Neural cell (in vitro differentiated cells): ENCODE results near the gene SLC6A17. TPM values are rescaled to one million over a fixed set of nuclear protein-coding genes. Genes with fewer than 3 reads are reported as not detected.

ENCODE experiments used
- H2AFZ ChIP-seq: fragments of 200-600, 300-800 bp; sonication (generic), shearing (Covaris generic); 2 replicates; pipeline ENCODE4 v1.6.0; 2014; ENCODE audit warnings: low read depth, mild to moderate bottlenecking, antibody characterized with exemption, low read length, moderate library complexity
- H3F3A ChIP-seq: fragments of 200-600 bp; shearing (Covaris generic); 2 replicates; pipeline ENCODE4 v1.6.1; 2016; ENCODE audit warnings: mild to moderate bottlenecking, moderate library complexity, mixed read lengths, antibody characterized with exemption, low read length; ENCODE audit not compliant: insufficient read depth, poor library complexity, severe bottlenecking
- H3K27ac ChIP-seq: fragments of 200-600, 300-800 bp; sonication (generic), shearing (Covaris generic); 2 replicates; pipeline ENCODE4 v1.5.1; 2014; ENCODE audit warnings: mild to moderate bottlenecking, low read length, moderate library complexity
- H3K27me3 ChIP-seq: fragments of 300-800, 200-600 bp; sonication (generic), shearing (Covaris generic); 2 replicates; pipeline ENCODE4 v1.6.0; 2014; ENCODE audit warnings: mild to moderate bottlenecking, low read depth, low read length, moderate library complexity; ENCODE audit not compliant: insufficient read depth
- H3K36me3 ChIP-seq: fragments of 300-800, 200-600 bp; sonication (generic), shearing (Covaris generic); 2 replicates; pipeline ENCODE4 v1.5.1; 2014; ENCODE audit warnings: mild to moderate bottlenecking, antibody characterized with exemption, low read length, moderate library complexity; ENCODE audit not compliant: insufficient read depth
- H3K4me2 ChIP-seq: fragments of 300-800, 200-600 bp; sonication (generic), shearing (Covaris generic); 2 replicates; pipeline ENCODE4 v1.6.0; 2014; ENCODE audit warnings: mild to moderate bottlenecking, low read length
- H3K4me3 ChIP-seq: fragments of 300-800, 200-600 bp; sonication (generic), shearing (Covaris generic); 2 replicates; pipeline ENCODE4 v1.5.1; 2014; ENCODE audit warnings: mild to moderate bottlenecking, low read length, moderate library complexity
- H3K79me2 ChIP-seq: fragments of 200-600 bp; shearing (Covaris generic); replicated peaks from 2 replicates; pipeline ENCODE4 v1.6.0; 2014; ENCODE audit warnings: mild to moderate bottlenecking, low read length, moderate library complexity; ENCODE audit not compliant: insufficient read depth
- H3K9ac ChIP-seq: fragments of 300-800, 200-600 bp; sonication (generic), shearing (Covaris generic); 2 replicates; pipeline ENCODE4 v1.6.1; 2016; ENCODE audit warnings: mild to moderate bottlenecking, low read length, mixed read lengths
- H3K9me2 ChIP-seq: fragments of 200-600 bp; shearing (Covaris generic); 2 replicates; pipeline ENCODE4 v1.6.1; 2016; ENCODE audit warnings: mild to moderate bottlenecking, low read length, mixed read lengths; ENCODE audit not compliant: insufficient read depth
- H3K9me3 ChIP-seq: fragments of 200-600, 300-800 bp; sonication (generic), shearing (Covaris generic); 2 replicates; pipeline ENCODE4 v1.6.1; 2016; ENCODE audit warnings: mild to moderate bottlenecking, mixed run types, low read length, moderate library complexity, mixed read lengths
- H4K20me1 ChIP-seq: fragments of 200-600 bp; shearing (Covaris generic); 2 replicates; pipeline ENCODE4 v1.6.1; 2016; ENCODE audit warnings: mild to moderate bottlenecking, mixed run types; ENCODE audit not compliant: insufficient read depth
- CTCF ChIP-seq: fragments of 450-650 bp; IDR thresholded peaks from 2 replicates; pipeline ENCODE4 v1.5.1; 2014; ENCODE audit warnings: antibody characterized with exemption, mild to moderate bottlenecking, moderate library complexity; ENCODE audit not compliant: poor library complexity, severe bottlenecking
- EP300 ChIP-seq: fragments of 450-650 bp; conservative IDR thresholded peaks from 2 replicates; pipeline ENCODE4 v1.6.1; 2014; ENCODE audit warnings: antibody characterized with exemption, mild to moderate bottlenecking, moderate library complexity; ENCODE audit not compliant: poor library complexity, severe bottlenecking
- EZH2 ChIP-seq: fragments of 200-600, 300-800 bp; shearing (Covaris generic), sonication (generic); IDR thresholded peaks from 2 replicates; pipeline ENCODE4 v1.6.1; 2014; ENCODE audit warnings: antibody characterized with exemption, low read length, borderline replicate concordance, mild to moderate bottlenecking; ENCODE audit not compliant: insufficient read depth, poor library complexity, severe bottlenecking
- MXI1 ChIP-seq: fragments of 450-650 bp; conservative IDR thresholded peaks from 2 replicates; pipeline ENCODE4 v1.6.1; 2014; ENCODE audit warnings: antibody characterized with exemption, mild to moderate bottlenecking; ENCODE audit not compliant: poor library complexity, severe bottlenecking
- POLR2AphosphoS5 ChIP-seq: IDR thresholded peaks from 2 replicates; pipeline ENCODE4 v1.6.1; 2012
- RAD21 ChIP-seq: fragments of 450-650 bp; conservative IDR thresholded peaks from 2 replicates; pipeline ENCODE4 v1.6.1; 2014; ENCODE audit warnings: antibody characterized with exemption, mild to moderate bottlenecking, moderate library complexity
- REST ChIP-seq: IDR thresholded peaks from 2 replicates; pipeline ENCODE4 v1.6.1; 2012; ENCODE audit warnings: borderline replicate concordance
- SMC3 ChIP-seq: fragments of 450-650 bp; conservative IDR thresholded peaks from 2 replicates; pipeline ENCODE4 v1.6.1; 2014; ENCODE audit warnings: antibody characterized with exemption, mild to moderate bottlenecking, moderate library complexity; ENCODE audit not compliant: poor library complexity
- TAF1 ChIP-seq: IDR thresholded peaks from 2 replicates; pipeline ENCODE4 v1.6.1; 2012; ENCODE audit warnings: low read depth
- polyA plus RNA-seq: library from polyadenylated mRNA; depleted of rRNA; stranded (reverse); fragments of >200 nt; gene quantifications from 2 replicates; pipeline ENCODE4 v1.2.3, GENCODE V29; 2014

Gene SLC6A17
- polyA plus RNA-seq, 1 donor from 2014 or later = 3.5 TPM

GRCh38 chr1:110166861-110167260 is 16.6 kb downstream of the SLC6A17 start:
- H3K79me2 ChIP-seq = no peaks in the 10 kb centered on the region
- H4K20me1 ChIP-seq = no peaks in the 10 kb centered on the region
- no peak overlapping the region for H3K4me2 ChIP-seq
- no peaks in the 10 kb centered on the region for H3K9me2 ChIP-seq
- no peak overlapping the region for H3K27ac ChIP-seq
- no peak overlapping the region for H2AFZ ChIP-seq
- no peaks in the 10 kb centered on the region for H3K27me3 ChIP-seq
- no peaks in the 10 kb centered on the region for H3F3A ChIP-seq
- H3K4me3 ChIP-seq = no peak overlapping the region
- no peaks in the 10 kb centered on the region for H3K9me3 ChIP-seq
- no peak for TF ChIP-seq REST
- no peak for TF ChIP-seq CTCF
- TF ChIP-seq SMC3 = no peak
- no peak for TF ChIP-seq MXI1
- no peak for TF ChIP-seq EZH2
- no peak for TF ChIP-seq POLR2AphosphoS5
- no peak for TF ChIP-seq EP300
- TF ChIP-seq TAF1 = no peak
- no peak for TF ChIP-seq RAD21
- no peaks in the 10 kb centered on the region for H3K36me3 ChIP-seq
- H3K9ac ChIP-seq = no peak overlapping the region

GRCh38 chr1:110170766-110171733 is 20.8 kb downstream of the SLC6A17 start:
- H2AFZ ChIP-seq = no peak overlapping the region
- no peaks in the 10 kb centered on the region for H3K9me3 ChIP-seq
- H3K9me2 ChIP-seq = no peaks in the 10 kb centered on the region
- H3K27me3 ChIP-seq = no peaks in the 10 kb centered on the region
- H3K9ac ChIP-seq = no peak overlapping the region
- no peaks in the 10 kb centered on the region for H3F3A ChIP-seq
- no peak overlapping the region for H3K4me3 ChIP-seq
- no peak overlapping the region for H3K4me2 ChIP-seq
- no peaks in the 10 kb centered on the region for H3K79me2 ChIP-seq
- H3K27ac ChIP-seq = no peak overlapping the region
- TF ChIP-seq EP300 (no peak), RAD21 (no peak), TAF1 (no peak), SMC3 (no peak), MXI1 (no peak), REST (no peak), POLR2AphosphoS5 (no peak), CTCF (no peak), EZH2 (no peak)
- H4K20me1 ChIP-seq = no peaks in the 10 kb centered on the region
- no peaks in the 10 kb centered on the region for H3K36me3 ChIP-seq
